Measurements from ENCODE around the gene TUB.

DNA sequence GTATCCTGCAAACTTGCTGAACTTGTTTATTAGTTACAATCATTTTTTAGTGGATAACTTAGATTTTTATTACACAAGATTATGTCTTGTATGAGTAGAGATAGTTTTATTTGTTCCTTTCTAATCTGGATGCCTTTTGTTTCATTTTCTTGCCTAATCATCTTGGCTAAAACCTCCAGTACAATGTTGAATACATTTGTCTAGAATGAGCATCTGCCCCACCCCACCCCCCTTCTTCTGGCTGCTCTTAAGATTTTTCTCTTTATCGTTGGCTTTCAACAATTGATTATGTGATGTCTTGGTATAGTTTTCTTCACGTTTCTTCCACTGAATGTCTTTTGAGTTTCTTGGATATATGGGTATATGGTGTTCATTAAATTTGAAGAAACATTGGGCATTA lies 37.3 kb upstream of the TUB start:
- TF ChIP-seq, protein P1, sequence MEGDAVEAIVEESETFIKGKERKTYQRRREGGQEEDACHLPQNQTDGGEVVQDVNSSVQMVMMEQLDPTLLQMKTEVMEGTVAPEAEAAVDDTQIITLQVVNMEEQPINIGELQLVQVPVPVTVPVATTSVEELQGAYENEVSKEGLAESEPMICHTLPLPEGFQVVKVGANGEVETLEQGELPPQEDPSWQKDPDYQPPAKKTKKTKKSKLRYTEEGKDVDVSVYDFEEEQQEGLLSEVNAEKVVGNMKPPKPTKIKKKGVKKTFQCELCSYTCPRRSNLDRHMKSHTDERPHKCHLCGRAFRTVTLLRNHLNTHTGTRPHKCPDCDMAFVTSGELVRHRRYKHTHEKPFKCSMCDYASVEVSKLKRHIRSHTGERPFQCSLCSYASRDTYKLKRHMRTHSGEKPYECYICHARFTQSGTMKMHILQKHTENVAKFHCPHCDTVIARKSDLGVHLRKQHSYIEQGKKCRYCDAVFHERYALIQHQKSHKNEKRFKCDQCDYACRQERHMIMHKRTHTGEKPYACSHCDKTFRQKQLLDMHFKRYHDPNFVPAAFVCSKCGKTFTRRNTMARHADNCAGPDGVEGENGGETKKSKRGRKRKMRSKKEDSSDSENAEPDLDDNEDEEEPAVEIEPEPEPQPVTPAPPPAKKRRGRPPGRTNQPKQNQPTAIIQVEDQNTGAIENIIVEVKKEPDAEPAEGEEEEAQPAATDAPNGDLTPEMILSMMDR (IDR thresholded peaks at IDR 0.05): no peak
- no peak for TF ChIP-seq POLR2A (IDR thresholded peaks at IDR 0.05)
- no peak for TF ChIP-seq POLR2AphosphoS5 (IDR thresholded peaks at IDR 0.05)
- TF ChIP-seq EP300 (IDR thresholded peaks at IDR 0.05): no peak
